ENCODE measurements around the gene RP2.

DNA sequence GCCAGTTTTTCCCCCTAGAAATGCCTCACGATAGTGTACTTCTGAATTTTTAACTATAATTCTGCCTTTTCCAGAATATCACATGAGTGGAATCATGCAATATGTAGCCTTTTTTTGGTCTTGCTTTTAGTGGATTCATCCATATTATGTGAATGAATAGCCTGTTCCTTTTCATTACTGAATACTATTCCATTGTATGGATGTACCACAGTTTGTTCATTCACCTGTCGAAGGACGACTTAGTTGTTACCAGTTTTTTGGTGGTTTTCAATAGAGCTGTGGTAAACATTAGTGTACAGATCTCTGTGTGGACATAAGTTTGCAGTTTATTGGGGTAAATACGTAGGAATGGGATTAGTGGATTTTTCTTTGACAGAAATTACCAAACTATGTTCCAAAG, 83.4 kb downstream of the RP2 start:
- TF ChIP-seq EP300 (IDR thresholded peaks at IDR 0.05) (no peak), POLR2A (IDR thresholded peaks at IDR 0.05; ENCODE audit: low read length) (no peak), CHD2 (IDR thresholded peaks at IDR 0.05; ENCODE audit: low read length, partially characterized antibody) (no peak), CHD4 (IDR thresholded peaks at IDR 0.05; ENCODE audit: borderline replicate concordance) (no peak)
- TF ChIP-seq, protein P1, sequence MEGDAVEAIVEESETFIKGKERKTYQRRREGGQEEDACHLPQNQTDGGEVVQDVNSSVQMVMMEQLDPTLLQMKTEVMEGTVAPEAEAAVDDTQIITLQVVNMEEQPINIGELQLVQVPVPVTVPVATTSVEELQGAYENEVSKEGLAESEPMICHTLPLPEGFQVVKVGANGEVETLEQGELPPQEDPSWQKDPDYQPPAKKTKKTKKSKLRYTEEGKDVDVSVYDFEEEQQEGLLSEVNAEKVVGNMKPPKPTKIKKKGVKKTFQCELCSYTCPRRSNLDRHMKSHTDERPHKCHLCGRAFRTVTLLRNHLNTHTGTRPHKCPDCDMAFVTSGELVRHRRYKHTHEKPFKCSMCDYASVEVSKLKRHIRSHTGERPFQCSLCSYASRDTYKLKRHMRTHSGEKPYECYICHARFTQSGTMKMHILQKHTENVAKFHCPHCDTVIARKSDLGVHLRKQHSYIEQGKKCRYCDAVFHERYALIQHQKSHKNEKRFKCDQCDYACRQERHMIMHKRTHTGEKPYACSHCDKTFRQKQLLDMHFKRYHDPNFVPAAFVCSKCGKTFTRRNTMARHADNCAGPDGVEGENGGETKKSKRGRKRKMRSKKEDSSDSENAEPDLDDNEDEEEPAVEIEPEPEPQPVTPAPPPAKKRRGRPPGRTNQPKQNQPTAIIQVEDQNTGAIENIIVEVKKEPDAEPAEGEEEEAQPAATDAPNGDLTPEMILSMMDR (IDR thresholded peaks at IDR 0.05): no peak

Data from A549 (cell line).